SK-N-MC (cell line): ENCODE results near the gene CASTOR2.

ENCODE experiments used
- DNase-seq: peaks from one replicate; pipeline ENCODE4 v3.0.0-alpha.2; 2011; ENCODE audit warnings: low read depth, low spot score
- H3K27ac ChIP-seq: fragments of 200-600 bp; sonication (generic); 2 replicates; pipeline ENCODE4 v1.5.1; 2016; ENCODE audit warnings: mixed run types
- H3K36me3 ChIP-seq: fragments of 200-600 bp; sonication (generic); 2 replicates; pipeline ENCODE4 v1.6.1; 2017; ENCODE audit warnings: antibody characterized with exemption, low read length, mixed read lengths; ENCODE audit not compliant: insufficient read depth
- H3K4me3 ChIP-seq: fragments of 200-600 bp; sonication (generic); 2 replicates; pipeline ENCODE4 v1.5.1; 2016
- H3K9ac ChIP-seq: fragments of 200-600 bp; sonication (generic); 2 replicates; pipeline ENCODE4 v1.8.0; 2017; ENCODE audit warnings: mixed run types, mixed read lengths; ENCODE audit not compliant: insufficient read length
- H3K9me3 ChIP-seq: fragments of 200-600 bp; sonication (generic); 2 replicates; pipeline ENCODE4 v1.6.1; 2017; ENCODE audit warnings: low read depth, mild to moderate bottlenecking, antibody characterized with exemption, low read length, moderate library complexity, mixed read lengths
- EZH2 ChIP-seq: fragments of 200-600 bp; sonication (generic); IDR thresholded peaks from one replicate; pipeline ENCODE4 v1.6.1; 2017; ENCODE audit warnings: antibody characterized with exemption
- FOXP2 ChIP-seq: optimal IDR thresholded peaks from 2 replicates; pipeline ENCODE3; 2011; ENCODE audit warnings: mild to moderate bottlenecking, moderate library complexity; ENCODE audit not compliant: insufficient read depth; ENCODE audit errors: extremely low read length, control extremely low read depth
- POLR2AphosphoS5 ChIP-seq: IDR thresholded peaks from 2 replicates; pipeline ENCODE4 v1.6.1; 2012; ENCODE audit warnings: mild to moderate bottlenecking, low read depth, low read length, borderline replicate concordance

The CASTOR2 gene

GRCh38 chr7:75039166-75039565 lies 74.7 kb downstream of the CASTOR2 start:
- no peaks in the 10 kb centered on the region for H3K36me3 ChIP-seq
- no peak overlapping the region for H3K27ac ChIP-seq
- no peak overlapping the region for H3K4me3 ChIP-seq
- no peak overlapping the region for H3K9ac ChIP-seq
- no peak for DNase-seq
- no peaks in the 10 kb centered on the region for H3K9me3 ChIP-seq
- TF ChIP-seq EZH2 (no peak), POLR2AphosphoS5 (0 out of 2 replicates have a peak, but pooled peaks have one; percentile 13)

- Histone ChIP-seq H3K27ac (no peak overlapping the region), H3K9me3 (no peaks in the 10 kb centered on the region), H3K4me3 (no peak overlapping the region), H3K9ac (no peak overlapping the region), H3K36me3 (no peaks in the 10 kb centered on the region)
- no peak for TF ChIP-seq POLR2AphosphoS5
- no peak for TF ChIP-seq EZH2
- TF ChIP-seq FOXP2 = no peak
- DNase-seq = no peak
Measured at GRCh38 chr7:75039709-75040108, 75.2 kb downstream of the CASTOR2 start.

GRCh38 chr7:75040512-75040911 lies 76.0 kb downstream of the CASTOR2 start:
- H3K9me3 ChIP-seq = no peaks in the 10 kb centered on the region
- no peak overlapping the region for H3K4me3 ChIP-seq
- no peak overlapping the region for H3K27ac ChIP-seq
- no peak overlapping the region for H3K9ac ChIP-seq
- no peak for DNase-seq
- no peaks in the 10 kb centered on the region for H3K36me3 ChIP-seq
- TF ChIP-seq FOXP2 (no peak), POLR2AphosphoS5 (no peak), EZH2 (no peak)

- no peaks in the 10 kb centered on the region for H3K36me3 ChIP-seq
- DNase-seq = no peak
- no peak overlapping the region for H3K9ac ChIP-seq
- H3K27ac ChIP-seq = no peak overlapping the region
- H3K4me3 ChIP-seq = no peak overlapping the region
- no peaks in the 10 kb centered on the region for H3K9me3 ChIP-seq
- TF ChIP-seq EZH2 (no peak), FOXP2 (no peak), POLR2AphosphoS5 (no peak)
Measured at GRCh38 chr7:75042286-75042685, 77.8 kb downstream of the CASTOR2 start.

GRCh38 chr7:75042831-75043703 lies 78.6 kb downstream of the CASTOR2 start:
- Histone ChIP-seq H3K9ac (no peak overlapping the region), H3K9me3 (no peaks in the 10 kb centered on the region), H3K27ac (no peak overlapping the region), H3K4me3 (no peak overlapping the region), H3K36me3 (no peaks in the 10 kb centered on the region)
- TF ChIP-seq EZH2 = no peak
- TF ChIP-seq POLR2AphosphoS5 = no peak
- no peak for TF ChIP-seq FOXP2
- DNase-seq = no peak

- Histone ChIP-seq H3K9me3 (no peaks in the 10 kb centered on the region), H3K36me3 (no peaks in the 10 kb centered on the region), H3K27ac (no peak overlapping the region), H3K4me3 (no peak overlapping the region), H3K9ac (no peak overlapping the region)
- no peak for TF ChIP-seq POLR2AphosphoS5
- TF ChIP-seq FOXP2 = no peak
- TF ChIP-seq EZH2 = no peak
- no peak for DNase-seq
Measured at GRCh38 chr7:75045881-75046280, 81.4 kb downstream of the CASTOR2 start.

- no peaks in the 10 kb centered on the region for H3K36me3 ChIP-seq
- no peak for TF ChIP-seq FOXP2
- TF ChIP-seq EZH2 = no peak
- TF ChIP-seq POLR2AphosphoS5 = no peak
- no peak for DNase-seq
Measured at GRCh38 chr7:75048435-75049379, 84.2 kb downstream of the CASTOR2 start.

GRCh38 chr7:75049817-75050216 lies 85.3 kb downstream of the CASTOR2 start:
- peaks cover 2% of the 10 kb centered on the region; the same call in 1 of the 2 replicates for H3K36me3 ChIP-seq

More at GRCh38 chr7:75048435-75049379, 84.2 kb downstream of the CASTOR2 start:
- no peaks in the 10 kb centered on the region for H3K9me3 ChIP-seq
- peak overlapping the region; percentile 9; the same call in 1 of the 2 replicates for H3K27ac ChIP-seq
- no peak overlapping the region for H3K4me3 ChIP-seq
- no peak overlapping the region for H3K9ac ChIP-seq

More at GRCh38 chr7:75049817-75050216, 85.3 kb downstream of the CASTOR2 start:
- no peak for DNase-seq
- TF ChIP-seq FOXP2 = no peak
- no peak for TF ChIP-seq EZH2
- no peak for TF ChIP-seq POLR2AphosphoS5
- no peak overlapping the region for H3K9ac ChIP-seq
- no peak overlapping the region for H3K4me3 ChIP-seq
- H3K27ac ChIP-seq = no peak overlapping the region
- no peaks in the 10 kb centered on the region for H3K9me3 ChIP-seq
